H1 (cell line): ENCODE data around the gene SFXN1. TPM values are rescaled to one million over a fixed set of nuclear protein-coding genes. Genes with fewer than 3 reads are reported as not detected.

Experiments
- CTCF ChIA-PET: fragments of 300-600 bp; sonication (Branson Sonifier 250); formaldehyde crosslinking; loops from one replicate; lab custom pipeline; 2021; ENCODE audit not compliant: partially characterized antibody; lab: Charles Lee
- POLR2A ChIA-PET: fragments of 300-600 bp; sonication (Branson Sonifier 250); formaldehyde crosslinking; loops from one replicate; lab custom pipeline; 2021; ENCODE audit warnings: inconsistent platforms; ENCODE audit not compliant: partially characterized antibody; lab: Charles Lee
- DNase-seq, 2 experiments: peaks; one replicate each; pipeline versions ENCODE4 v3.0.0 to v3.0.0-alpha.2; 2010 to 2022; ENCODE audit warnings: low spot score in 2 of 2, low read depth in 1 of 2, mixed read lengths in 1 of 2
- FAIRE-seq: peaks from 2 replicates; lab custom pipeline; 2011; peaks lifted over from hg19 to GRCh38; lab: Jason Lieb, UNC
- H2AFZ ChIP-seq: 2 replicates; pipeline ENCODE4 v1.8.1; 2012; ENCODE audit warnings: low read length, inconsistent platforms
- H2AK5ac ChIP-seq: 2 replicates; pipeline ENCODE4 v1.6.1; 2013; ENCODE audit warnings: low read depth, low read length
- H2BK120ac ChIP-seq: replicated peaks from 2 replicates; pipeline ENCODE3; 2013; ENCODE audit warnings: low read depth, low read length, inconsistent platforms
- H2BK12ac ChIP-seq: 2 replicates; pipeline ENCODE4 v1.6.1; 2013; ENCODE audit warnings: low read depth, low read length
- H2BK15ac ChIP-seq: 2 replicates; pipeline ENCODE4 v1.6.1; 2013; ENCODE audit warnings: low read length
- H2BK20ac ChIP-seq: 2 replicates; pipeline ENCODE4 v1.6.1; 2013; ENCODE audit warnings: low read length
- H2BK5ac ChIP-seq: 2 replicates; pipeline ENCODE4 v1.6.1; 2013; ENCODE audit warnings: low read depth, low read length
- H3K14ac ChIP-seq: 2 replicates; pipeline ENCODE4 v1.6.1; 2013; ENCODE audit warnings: inconsistent platforms; ENCODE audit not compliant: insufficient read length
- H3K18ac ChIP-seq: 2 replicates; pipeline ENCODE4 v1.6.1; 2013; ENCODE audit warnings: low read length; ENCODE audit errors: extremely low read depth
- H3K23ac ChIP-seq: 2 replicates; pipeline ENCODE4 v1.6.1; 2013; ENCODE audit warnings: inconsistent platforms; ENCODE audit not compliant: insufficient read length
- H3K23me2 ChIP-seq: 2 replicates; pipeline ENCODE4 v1.6.1; 2013; ENCODE audit warnings: low read depth, low read length
- H3K27ac ChIP-seq: 2 replicates; pipeline ENCODE4 v1.6.1; 2011; ENCODE audit warnings: low read depth, low read length, inconsistent platforms
- H3K27me3 ChIP-seq, 4 experiments: replicated peaks in 1 of 4; 1 replicate in 1 of 4; 2 replicates in 3 of 4; pipeline versions ENCODE4 v1.6.1 to v1.8.1; 2011 to 2013; ENCODE audit warnings: low read length in 3 of 4, mild to moderate bottlenecking in 3 of 4, inconsistent platforms in 2 of 4, mixed read lengths in 2 of 4, moderate library complexity in 1 of 4; ENCODE audit not compliant: control insufficient read depth in 3 of 4, insufficient read depth in 3 of 4; ENCODE audit errors: extremely low read depth in 1 of 4
- H3K36me3 ChIP-seq, 4 experiments: 2 replicates each; pipeline versions ENCODE4 v1.6.1 to v1.8.1; 2011 to 2013; ENCODE audit warnings: mild to moderate bottlenecking in 4 of 4, low read length in 3 of 4, moderate library complexity in 2 of 4, control low read depth in 1 of 4, inconsistent platforms in 1 of 4; ENCODE audit not compliant: insufficient read depth in 4 of 4, control insufficient read depth in 2 of 4
- H3K4ac ChIP-seq: replicated peaks from 2 replicates; pipeline ENCODE3; 2013; ENCODE audit warnings: low read length, low read depth, mixed read lengths, inconsistent platforms; ENCODE audit not compliant: insufficient read length
- H3K4me1 ChIP-seq, 4 experiments: replicated peaks in 1 of 4; 1 replicate in 1 of 4; 2 replicates in 3 of 4; pipeline versions ENCODE4 v1.6.1 to v1.8.1; 2011 to 2013; ENCODE audit warnings: low read length in 3 of 4, inconsistent platforms in 2 of 4, mixed read lengths in 1 of 4; ENCODE audit not compliant: insufficient read depth in 4 of 4, control insufficient read depth in 3 of 4
- H3K4me2 ChIP-seq, 2 experiments: 2 replicates each; pipeline versions ENCODE4 v1.6.1 to v1.8.1; 2011 to 2013; ENCODE audit warnings: low read depth in 2 of 2, low read length in 2 of 2, control low read depth in 1 of 2, inconsistent platforms in 1 of 2, mild to moderate bottlenecking in 1 of 2; ENCODE audit not compliant: insufficient read depth in 1 of 2
- H3K4me3 ChIP-seq, 4 experiments: fragments of 200-600, 300-600 bp in 1 of 4; sonication (generic), shearing (Covaris generic), sonication (Bioruptor Twin) in 1 of 4; 2 replicates each; pipeline versions ENCODE4 v1.5.1 to v1.8.1; 2011 to 2016; ENCODE audit warnings: low read length in 4 of 4, low read depth in 3 of 4, control low read depth in 2 of 4, inconsistent platforms in 2 of 4, mild to moderate bottlenecking in 2 of 4, mixed read lengths in 1 of 4, moderate library complexity in 1 of 4; ENCODE audit not compliant: insufficient read depth in 2 of 4; ENCODE audit errors: extremely low read depth in 1 of 4
- H3K56ac ChIP-seq: replicated peaks from 2 replicates; pipeline ENCODE3; 2013; ENCODE audit warnings: low read depth, mild to moderate bottlenecking, mixed read lengths, low read length, inconsistent platforms; ENCODE audit not compliant: insufficient read length
- H3K79me1 ChIP-seq: 2 replicates; pipeline ENCODE4 v1.6.1; 2013; ENCODE audit warnings: low read depth, low read length, control low read depth
- H3K79me2 ChIP-seq, 2 experiments: 2 replicates each; pipeline versions ENCODE4 v1.6.1 to v1.8.1; 2012 to 2013; ENCODE audit warnings: low read length in 2 of 2, mild to moderate bottlenecking in 2 of 2, inconsistent platforms in 1 of 2; ENCODE audit not compliant: insufficient read depth in 2 of 2, control insufficient read depth in 1 of 2
- H3K9ac ChIP-seq, 4 experiments: replicated peaks in 1 of 4; 1 replicate in 1 of 4; 2 replicates in 3 of 4; pipeline versions ENCODE4 v1.6.1 to v1.8.1; 2011 to 2013; ENCODE audit warnings: low read depth in 3 of 4, low read length in 3 of 4, control low read depth in 2 of 4, mild to moderate bottlenecking in 2 of 4, moderate library complexity in 2 of 4, inconsistent platforms in 1 of 4; ENCODE audit errors: extremely low read depth in 1 of 4
- H3K9me3 ChIP-seq, 2 experiments: 2 replicates each; pipeline versions ENCODE4 v1.6.1 to v1.8.1; 2012 to 2013; ENCODE audit warnings: mild to moderate bottlenecking in 2 of 2, moderate library complexity in 2 of 2, control low read depth in 1 of 2, inconsistent platforms in 1 of 2, low read depth in 1 of 2, low read length in 1 of 2, mixed read lengths in 1 of 2; ENCODE audit not compliant: insufficient read depth in 2 of 2
- H4K20me1 ChIP-seq, 2 experiments: replicated peaks in 1 of 2; 2 replicates each; pipeline versions ENCODE3 to v1.8.1; 2011 to 2013; ENCODE audit warnings: inconsistent platforms in 2 of 2, low read length in 2 of 2, mild to moderate bottlenecking in 1 of 2; ENCODE audit not compliant: insufficient read depth in 2 of 2, control insufficient read depth in 1 of 2
- H4K5ac ChIP-seq: 2 replicates; pipeline ENCODE4 v1.6.1; 2013; ENCODE audit warnings: low read length, low read depth, mixed read lengths, inconsistent platforms; ENCODE audit not compliant: insufficient read length
- H4K8ac ChIP-seq: 2 replicates; pipeline ENCODE4 v1.8.0; 2013; ENCODE audit warnings: mild to moderate bottlenecking, moderate library complexity, low read length, inconsistent platforms; ENCODE audit not compliant: insufficient read depth; ENCODE audit errors: extremely low read depth
- H4K91ac ChIP-seq: replicated peaks from 2 replicates; pipeline ENCODE3; 2013; ENCODE audit warnings: low read length, mixed read lengths, inconsistent platforms; ENCODE audit not compliant: insufficient read length
- CBX8 ChIP-seq: fragments of 300-800, 300-1000 bp; sonication (generic); IDR thresholded peaks from 2 replicates; pipeline ENCODE4 v1.7.1; 2016; ENCODE audit warnings: low read depth, low read length, borderline replicate concordance
- EP300 ChIP-seq, 2 experiments: IDR thresholded peaks; 1 replicate in 1 of 2; 2 replicates in 1 of 2; pipeline ENCODE4 v1.6.1; 2011 to 2012; ENCODE audit warnings: low read depth in 2 of 2, low read length in 2 of 2, mild to moderate bottlenecking in 2 of 2, borderline replicate concordance in 1 of 2, inconsistent platforms in 1 of 2, moderate library complexity in 1 of 2
- FOSL1 ChIP-seq: IDR thresholded peaks from 2 replicates; pipeline ENCODE4 v1.6.1; 2011; ENCODE audit warnings: mild to moderate bottlenecking, low read depth, low read length, moderate library complexity; ENCODE audit not compliant: insufficient read depth
- HDAC6 ChIP-seq: IDR thresholded peaks from one replicate; pipeline ENCODE4 v1.7.1; 2012; ENCODE audit warnings: low read depth, mild to moderate bottlenecking, inconsistent platforms, low read length, moderate library complexity
- KDM4A ChIP-seq: IDR thresholded peaks from one replicate; pipeline ENCODE4 v1.7.1; 2012; ENCODE audit warnings: low read depth, mild to moderate bottlenecking, moderate library complexity, low read length, inconsistent platforms; ENCODE audit not compliant: severe bottlenecking
- NRF1 ChIP-seq: IDR thresholded peaks from 2 replicates; pipeline ENCODE4 v1.6.1; 2011; ENCODE audit warnings: mild to moderate bottlenecking, low read depth, low read length, improper control_type of control experiment
- RAD21 ChIP-seq, 2 experiments: IDR thresholded peaks in 1 of 2; conservative IDR thresholded peaks in 1 of 2; 2 replicates each; pipeline ENCODE4 v1.6.1; 2011; ENCODE audit warnings: low read depth in 2 of 2, low read length in 2 of 2, improper control_type of control experiment in 1 of 2, inconsistent platforms in 1 of 2, mild to moderate bottlenecking in 1 of 2, moderate library complexity in 1 of 2
- SAP30 ChIP-seq: fragments of 300-600 bp; sonication (generic); IDR thresholded peaks from 2 replicates; pipeline ENCODE4 v1.7.1; 2012; ENCODE audit warnings: low read length, moderate library complexity, mild to moderate bottlenecking, inconsistent platforms; ENCODE audit not compliant: insufficient read depth, insufficient replicate concordance
- SUZ12 ChIP-seq: fragments of 200-600 bp; sonication (generic); IDR thresholded peaks from 2 replicates; pipeline ENCODE4 v1.6.1; 2012; ENCODE audit warnings: mild to moderate bottlenecking, inconsistent platforms, low read length, moderate library complexity, mixed read lengths
- TAF1 ChIP-seq: IDR thresholded peaks from 2 replicates; pipeline ENCODE4 v1.6.1; 2011; ENCODE audit warnings: mild to moderate bottlenecking, low read depth, low read length
- WGBS, 2 experiments: shearing (Covaris generic) in 1 of 2; methylation state at CpG; one replicate each; pipeline versions ENCODE4 v1.1.6 to v1.1.7; 2013 to 2015; ENCODE audit warnings: low lambda C conversion rate in 2 of 2, mixed read lengths in 2 of 2, inconsistent platforms in 1 of 2, low coverage in 1 of 2, missing lambda C conversion rate in 1 of 2; ENCODE audit not compliant: insufficient replicate concordance in 2 of 2, insufficient coverage in 1 of 2, insufficient read length in 1 of 2; ENCODE audit errors: extremely low coverage in 1 of 2, missing lambda C conversion rate in 1 of 2; 5-methylcytosine and 5-hydroxymethylcytosine counted together
- polyA plus RNA-seq, 7 experiments: library from polyadenylated mRNA; depleted of rRNA in 3 of 7; stranded (reverse) in 5 of 7; unstranded in 2 of 7; fragments of >200 nt in 5 of 7; fragments of 200-250 nt in 2 of 7; gene quantifications; 1 replicate in 5 of 7; 2 replicates in 1 of 7; 4 replicates in 1 of 7; pipeline versions ENCODE4 v1.2.1 to v1.2.3, GENCODE V29; 2011 to 2013; ENCODE audit warnings: missing spikeins in 2 of 7, mixed read lengths in 2 of 7
- total RNA-seq: library from RNA; stranded (reverse); fragmentation: NEBNext Ultra II Directional; extraction: Animal tissue kit (Norgen Biotek cat#: 25700); gene quantifications from 2 replicates; pipeline ENCODE4 v1.2.1, GENCODE V29; 2021
- TF ChIP-seq, protein P1 (sequence below): IDR thresholded peaks from 2 replicates; pipeline ENCODE4 v1.6.1; 2012; ENCODE audit warnings: inconsistent platforms

Gene SFXN1
- total and polyA plus RNA-seq, 2 of the 8 experiments (the other 6 are each of a cell fraction or from before 2014, with no cell fraction given), result 72.7 to 97.6 TPM

DNA sequence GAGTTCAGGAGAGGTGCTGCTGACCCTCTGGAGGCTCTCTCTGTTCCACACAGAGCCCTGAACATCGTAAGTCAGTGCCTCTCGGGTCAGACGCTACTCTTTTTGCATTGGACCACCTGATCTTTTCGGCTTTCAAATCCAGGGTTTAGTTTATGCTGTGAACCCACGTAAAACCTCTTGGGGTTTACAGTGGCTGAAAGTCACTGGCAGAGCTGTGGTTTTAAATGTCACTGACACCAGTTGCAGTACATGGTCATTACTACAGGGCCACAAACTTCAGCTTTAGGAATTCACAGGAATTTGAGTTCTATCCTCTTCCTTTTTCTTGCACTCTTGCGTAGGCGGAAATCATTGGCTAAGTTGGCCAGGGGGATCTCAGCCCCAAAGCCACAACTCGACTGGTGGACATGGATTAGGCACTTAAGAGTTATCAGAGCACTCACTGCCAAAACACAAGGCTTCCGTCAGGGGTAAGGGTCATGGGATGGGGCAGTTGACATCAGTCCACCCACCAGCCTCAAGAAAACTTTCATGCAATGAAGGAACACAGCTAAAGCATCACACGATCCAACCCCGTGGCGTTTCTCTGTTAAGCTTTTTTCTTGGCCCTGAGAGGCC lies 76.9 kb downstream of the SFXN1 start:
- H2AFZ ChIP-seq, result 0 out of 2 replicates have a peak overlapping the region, but pooled peaks have one; percentile 6
- H3K4me1 ChIP-seq, result peaks cover 5 to 14% (median 7%) of the 10 kb centered on the region in 4 experiments; a peak in 5 of 7 replicates
- peak overlapping the region; percentile 16 for H2BK120ac ChIP-seq
- no peak overlapping the region for H3K27ac ChIP-seq
- no peaks in the 10 kb centered on the region for H3K36me3 ChIP-seq
- H3K23me2 ChIP-seq, result no peaks in the 10 kb centered on the region
- ChIA-PET CTCF (interaction anchor here (0.9 to 6.0 kb wide), 5 partner anchors 13 to 146 kb away, joined by 3 to 35 read pairs (median 6); no protein-coding TSS in a partner anchor), POLR2A (interaction anchor here (1.5 kb wide), 1 partner anchor 12 kb away, joined by 4 read pairs; no protein-coding TSS in a partner anchor)
- no peak overlapping the region for H4K5ac ChIP-seq
- no peaks in the 10 kb centered on the region for H3K9me3 ChIP-seq
- peak overlapping the region; percentile 51; the same call in 1 of the 2 replicates for H2BK20ac ChIP-seq
- no peak overlapping the region for H3K14ac ChIP-seq
- H3K27me3 ChIP-seq, result no peaks in the 10 kb centered on the region
- no peak overlapping the region; the same call in 1 of the 2 replicates for H2BK5ac ChIP-seq
- H4K8ac ChIP-seq, result no peak overlapping the region
- peak overlapping the region; percentile 60; the same call in 1 of the 2 replicates for H3K18ac ChIP-seq
- no peak overlapping the region for H2AK5ac ChIP-seq
- DNase-seq (no peak), FAIRE-seq (peak; percentile 13)
- no peak overlapping the region for H3K23ac ChIP-seq
- no peak overlapping the region for H3K56ac ChIP-seq
- H4K20me1 ChIP-seq, result no peaks in the 10 kb centered on the region
- no peaks in the 10 kb centered on the region for H3K79me2 ChIP-seq
- WGBS, 2 experiments, result 90% methylated on average over 12 of the region's 12 CpGs; no CpG with 5 or more reads in 1 of the 2 experiments
- H3K9ac ChIP-seq, result no peak overlapping the region
- peak overlapping the region; percentile 70 for H4K91ac ChIP-seq
- no peak overlapping the region for H3K4me3 ChIP-seq
- no peak overlapping the region for H3K4ac ChIP-seq
- peak overlapping the region; percentile 82 for H2BK12ac ChIP-seq
- no peaks in the 10 kb centered on the region for H3K79me1 ChIP-seq
- H2BK15ac ChIP-seq, result peak overlapping the region; percentile 37
- no peak overlapping the region for H3K4me2 ChIP-seq
- TF ChIP-seq HDAC6 (no peak), CBX8 (no peak), SAP30 (no peak), FOSL1 (no peak), SUZ12 (no peak), TAF1 (no peak), EP300 (IDR thresholded peaks at IDR 0.05; ENCODE audit: borderline replicate concordance in 1 of 2, low read depth in 2 of 2, low read length in 2 of 2) (no peak), RAD21 (IDR thresholded peaks at IDR 0.05 in 1 of 2, conservative IDR thresholded peaks at IDR 0.05 in 1 of 2; ENCODE audit: low read depth in 2 of 2, low read length in 2 of 2) (no peak), KDM4A (no peak), NRF1 (no peak)
- TF ChIP-seq, protein P1, sequence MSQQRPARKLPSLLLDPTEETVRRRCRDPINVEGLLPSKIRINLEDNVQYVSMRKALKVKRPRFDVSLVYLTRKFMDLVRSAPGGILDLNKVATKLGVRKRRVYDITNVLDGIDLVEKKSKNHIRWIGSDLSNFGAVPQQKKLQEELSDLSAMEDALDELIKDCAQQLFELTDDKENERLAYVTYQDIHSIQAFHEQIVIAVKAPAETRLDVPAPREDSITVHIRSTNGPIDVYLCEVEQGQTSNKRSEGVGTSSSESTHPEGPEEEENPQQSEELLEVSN, result no peak
